GM21717 (cell line): ENCODE results near the gene LRRC23.
A peak's percentile ranks its signal among the peaks of the same experiment; 100 is the strongest.

Experiments used
- ATAC-seq: cut with Tn5 transposase; IDR thresholded peaks from one replicate; pipeline ENCODE4 v1.9.1; 2021; ENCODE audit warnings: mild to moderate bottlenecking, moderate library complexity; ENCODE audit not compliant: unreplicated experiment

Gene LRRC23

GRCh38 chr12:6923851-6924250 is 19.2 kb downstream of the LRRC23 start:
- ATAC-seq = no peak

GRCh38 chr12:6925239-6925539 is 20.6 kb downstream of the LRRC23 start:
- no peak for ATAC-seq

- ATAC-seq = no peak
These were observed 21.1 kb downstream of the LRRC23 start for GRCh38 chr12:6925540-6926279.

- ATAC-seq = no peak
These were observed 22.9 kb downstream of the LRRC23 start, which contains the start of gene ATN1 for GRCh38 chr12:6927379-6928021. Gene ATN1 (plus strand): TSS chr12:6927959. CDS start chr12:6934002, 6,043 bp downstream.

GRCh38 chr12:6928022-6928702 is 23.5 kb downstream of the LRRC23 start:
- ATAC-seq = no peak

- ATAC-seq = no peak
These were observed 24.2 kb downstream of the LRRC23 start for GRCh38 chr12:6928703-6929407.

- ATAC-seq = no peak
These were observed 25.1 kb downstream of the LRRC23 start for GRCh38 chr12:6929466-6930452.

GRCh38 chr12:6932766-6933165 is 28.1 kb downstream of the LRRC23 start:
- no peak for ATAC-seq

GRCh38 chr12:6934110-6934509 is 29.5 kb downstream of the LRRC23 start:
- ATAC-seq = no peak

GRCh38 chr12:6935371-6936193 is 31.0 kb downstream of the LRRC23 start:
- no peak for ATAC-seq

- no peak for ATAC-seq
These were observed 31.6 kb downstream of the LRRC23 start for GRCh38 chr12:6936194-6936635.

- no peak for ATAC-seq
These were observed 32.2 kb downstream of the LRRC23 start for GRCh38 chr12:6936636-6937480.

GRCh38 chr12:6937481-6938352 is 33.1 kb downstream of the LRRC23 start:
- ATAC-seq = peak; percentile 72

- no peak for ATAC-seq
These were observed 34.0 kb downstream of the LRRC23 start for GRCh38 chr12:6938353-6939190.

- no peak for ATAC-seq
These were observed 34.5 kb downstream of the LRRC23 start for GRCh38 chr12:6939191-6939540.

- ATAC-seq = no peak
These were observed 36.6 kb downstream of the LRRC23 start for GRCh38 chr12:6941267-6941666.

- no peak for ATAC-seq
These were observed 37.2 kb downstream of the LRRC23 start for GRCh38 chr12:6941782-6942181.
